Measurements from ENCODE around the gene HNMT.

Gene HNMT

DNA sequence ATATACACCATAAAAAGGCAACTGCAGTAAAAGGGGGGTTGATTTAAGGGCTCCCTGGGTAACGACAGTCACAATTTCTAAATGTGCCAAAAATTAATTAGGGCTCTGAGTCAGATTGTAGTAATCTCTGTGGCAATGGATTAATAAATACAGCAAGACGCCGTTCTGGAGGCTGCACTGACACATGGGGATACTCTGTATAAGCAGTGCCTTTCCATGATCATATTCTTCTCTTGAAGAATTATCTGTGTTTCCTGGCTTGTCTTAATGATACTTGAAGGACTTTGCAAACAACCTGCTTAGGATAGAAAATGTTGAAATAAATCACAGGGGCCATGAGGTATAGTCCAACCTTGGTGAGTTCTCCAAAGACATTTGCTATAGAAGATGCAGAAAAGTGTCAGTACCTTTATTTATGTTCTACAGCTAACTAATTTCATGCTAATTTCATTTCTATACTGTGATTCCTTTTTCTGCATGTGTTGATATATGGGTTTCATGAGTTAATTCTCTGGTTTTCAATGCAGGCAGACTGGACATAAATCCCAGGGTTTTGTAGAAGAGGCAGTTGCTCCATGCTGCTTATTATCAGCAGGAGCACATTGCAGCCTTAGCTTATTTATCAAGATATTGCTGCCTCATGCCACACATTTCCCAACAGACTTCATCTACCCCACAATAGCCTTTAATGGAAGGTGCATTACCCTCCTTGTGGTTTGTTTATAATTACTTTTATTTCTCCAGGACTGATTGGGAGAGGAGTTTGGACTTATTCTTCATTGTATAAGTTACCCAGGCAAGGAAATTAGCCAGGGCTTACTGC is 54.8 kb downstream of the HNMT start:
- no peaks in the 10 kb centered on the region for H3K4me1 ChIP-seq (ENCODE audit: control insufficient read depth, insufficient read depth, low read length, poor library complexity, severe bottlenecking)
- no peak overlapping the region for H3K27ac ChIP-seq (ENCODE audit: insufficient read depth, low read length, poor library complexity, severe bottlenecking)
- no peaks in the 10 kb centered on the region for H3K27me3 ChIP-seq (replicated peaks; ENCODE audit: control insufficient read depth, insufficient read depth, low read length, poor library complexity, severe bottlenecking)
- H3K9me3 ChIP-seq (ENCODE audit: control insufficient read depth, low read length), result no peaks in the 10 kb centered on the region
- H3K4me3 ChIP-seq (ENCODE audit: insufficient read depth, low read depth, low read length, poor library complexity, severe bottlenecking), result no peak overlapping the region
- DNase-seq, result no peak
- H3K36me3 ChIP-seq (ENCODE audit: control insufficient read depth, insufficient read depth, low read length), result no peaks in the 10 kb centered on the region

DNA sequence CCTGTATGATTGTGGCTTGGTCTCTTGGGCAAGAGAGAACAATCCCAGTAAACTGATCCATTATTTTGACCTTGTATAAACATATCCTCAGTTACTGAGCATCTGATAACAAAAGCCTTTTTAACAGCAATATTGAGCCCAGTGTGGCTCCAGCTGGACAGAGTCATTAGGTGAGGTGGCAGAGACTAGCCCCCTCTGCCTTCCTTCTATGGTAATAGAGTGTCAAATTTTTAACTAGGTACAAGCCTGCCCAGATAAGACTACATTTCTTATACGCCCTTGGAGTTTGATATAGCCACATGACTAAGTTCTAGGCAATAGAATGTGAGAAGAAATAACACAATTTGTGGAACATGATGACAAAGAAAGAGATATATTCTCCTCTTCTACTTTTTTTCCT is 56.2 kb downstream of the HNMT start:
- Histone ChIP-seq H3K4me1 (ENCODE audit: control insufficient read depth, insufficient read depth, low read length, poor library complexity, severe bottlenecking) (no peaks in the 10 kb centered on the region), H3K4me3 (ENCODE audit: insufficient read depth, low read depth, low read length, poor library complexity, severe bottlenecking) (no peak overlapping the region), H3K36me3 (ENCODE audit: control insufficient read depth, insufficient read depth, low read length) (no peaks in the 10 kb centered on the region), H3K27me3 (replicated peaks; ENCODE audit: control insufficient read depth, insufficient read depth, low read length, poor library complexity, severe bottlenecking) (no peaks in the 10 kb centered on the region), H3K9me3 (ENCODE audit: control insufficient read depth, low read length) (no peaks in the 10 kb centered on the region), H3K27ac (ENCODE audit: insufficient read depth, low read length, poor library complexity, severe bottlenecking) (no peak overlapping the region)
- no peak for DNase-seq

DNA sequence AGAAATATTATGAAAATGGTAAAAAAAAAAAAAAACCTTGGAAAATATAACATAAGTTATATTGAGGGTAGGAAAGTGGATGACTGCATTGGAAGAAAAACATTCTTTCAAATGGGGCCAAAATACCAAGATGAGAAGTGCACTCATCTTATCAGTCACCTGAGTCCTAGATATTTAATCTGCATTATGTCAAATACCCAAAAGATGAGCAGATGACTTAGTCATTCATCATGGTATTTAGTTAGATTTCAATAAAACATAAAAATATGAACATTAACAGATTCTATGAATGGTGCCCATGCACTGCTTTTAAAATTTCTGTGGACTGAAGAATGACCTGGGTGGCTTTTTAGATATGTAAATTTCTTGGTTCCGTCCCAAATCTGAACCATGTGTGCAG is 56.9 kb downstream of the HNMT start:
- Histone ChIP-seq H3K9me3 (ENCODE audit: control insufficient read depth, low read length) (no peaks in the 10 kb centered on the region), H3K4me1 (ENCODE audit: control insufficient read depth, insufficient read depth, low read length, poor library complexity, severe bottlenecking) (no peaks in the 10 kb centered on the region)

DNA sequence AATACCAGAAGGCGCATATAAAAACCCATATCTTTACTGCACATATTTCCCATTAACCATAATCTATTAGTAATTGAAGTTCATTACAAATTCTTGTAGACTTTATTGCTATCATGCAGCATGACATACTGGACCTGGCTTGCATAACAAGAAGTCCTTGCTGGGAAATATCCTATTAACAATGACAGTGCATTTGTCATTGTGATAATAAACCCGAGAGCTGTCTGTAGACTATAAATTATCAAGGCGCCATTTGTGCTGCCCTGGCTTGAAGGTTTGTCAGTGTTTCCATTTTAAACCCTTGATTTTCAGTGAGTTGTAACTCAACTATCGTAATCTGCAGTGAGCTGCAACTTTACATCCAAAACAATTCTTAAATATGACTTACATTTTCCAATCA is 59.0 kb downstream of the HNMT start:
- DNase-seq, result no peak
- Histone ChIP-seq H3K4me1 (ENCODE audit: control insufficient read depth, insufficient read depth, low read length, poor library complexity, severe bottlenecking) (no peaks in the 10 kb centered on the region), H3K27me3 (replicated peaks; ENCODE audit: control insufficient read depth, insufficient read depth, low read length, poor library complexity, severe bottlenecking) (no peaks in the 10 kb centered on the region), H3K36me3 (ENCODE audit: control insufficient read depth, insufficient read depth, low read length) (no peaks in the 10 kb centered on the region), H3K4me3 (ENCODE audit: insufficient read depth, low read depth, low read length, poor library complexity, severe bottlenecking) (no peak overlapping the region), H3K27ac (ENCODE audit: insufficient read depth, low read length, poor library complexity, severe bottlenecking) (no peak overlapping the region), H3K9me3 (ENCODE audit: control insufficient read depth, low read length) (no peaks in the 10 kb centered on the region)

More for the DNA sequence above, 56.9 kb downstream of the HNMT start:
- Histone ChIP-seq H3K36me3 (ENCODE audit: control insufficient read depth, insufficient read depth, low read length) (no peaks in the 10 kb centered on the region), H3K27me3 (replicated peaks; ENCODE audit: control insufficient read depth, insufficient read depth, low read length, poor library complexity, severe bottlenecking) (no peaks in the 10 kb centered on the region), H3K4me3 (ENCODE audit: insufficient read depth, low read depth, low read length, poor library complexity, severe bottlenecking) (no peak overlapping the region), H3K27ac (ENCODE audit: insufficient read depth, low read length, poor library complexity, severe bottlenecking) (no peak overlapping the region)
- DNase-seq, result no peak

DNA sequence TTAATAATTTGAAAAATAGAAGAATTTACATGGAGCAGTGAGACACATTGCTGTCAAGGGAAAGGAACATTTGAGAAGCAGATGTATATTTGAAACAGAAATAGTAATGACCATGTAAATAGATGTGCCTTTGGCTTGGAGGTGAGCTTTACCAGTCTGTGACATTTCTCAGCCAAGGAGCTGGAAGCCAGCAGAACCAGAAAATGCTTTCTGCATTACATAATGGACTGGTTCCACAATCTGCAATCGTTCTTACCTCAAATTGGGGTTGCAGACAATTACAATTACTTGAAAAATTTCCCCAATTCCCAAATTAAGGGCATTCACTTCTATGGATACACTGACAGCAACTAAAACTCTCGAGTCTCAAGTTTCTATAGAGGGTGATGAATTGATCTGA is 59.7 kb downstream of the HNMT start:
- H3K4me1 ChIP-seq (ENCODE audit: control insufficient read depth, insufficient read depth, low read length, poor library complexity, severe bottlenecking), result no peaks in the 10 kb centered on the region
- H3K36me3 ChIP-seq (ENCODE audit: control insufficient read depth, insufficient read depth, low read length), result no peaks in the 10 kb centered on the region
- DNase-seq, result no peak

DNA sequence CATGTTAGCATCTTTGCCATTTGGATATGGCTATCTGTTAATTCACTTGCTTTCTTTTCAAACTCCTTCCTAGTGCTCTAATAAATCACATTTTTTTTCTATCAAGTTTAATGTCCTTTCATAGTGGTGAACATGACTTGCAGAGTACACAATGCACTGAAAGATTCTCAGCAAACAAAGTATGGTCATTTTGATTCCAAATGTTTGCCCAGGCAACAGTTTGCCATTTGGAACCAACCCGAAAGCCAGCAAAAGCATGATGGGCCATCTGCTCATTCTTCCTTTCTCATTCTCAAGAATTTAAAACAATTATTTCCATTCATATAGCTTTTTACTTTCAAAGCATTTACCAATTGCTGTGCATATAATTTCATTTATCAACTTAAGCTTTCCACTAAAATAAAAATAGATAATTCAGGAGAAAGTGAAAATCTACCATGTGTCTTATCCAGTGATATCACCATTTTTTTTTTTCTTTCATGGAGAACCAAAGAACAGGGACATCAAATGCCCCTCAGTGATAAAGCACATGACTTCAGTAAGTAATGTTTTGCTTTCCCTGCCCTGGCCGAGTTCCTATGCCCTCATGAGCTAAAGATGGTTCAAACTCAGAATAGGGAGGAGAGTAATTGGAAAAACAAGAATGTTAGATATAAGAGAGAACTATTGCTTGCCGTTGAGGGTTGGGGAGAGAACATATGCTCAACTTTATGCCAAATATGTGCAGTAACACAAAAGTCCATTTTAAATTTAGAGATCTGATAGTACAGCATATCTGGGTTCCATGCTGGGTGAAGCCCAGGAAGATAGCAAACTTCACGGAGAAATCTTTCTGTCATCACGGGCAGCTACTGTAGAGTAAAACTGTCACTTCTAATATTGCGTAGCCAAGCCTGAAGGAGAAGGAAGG is 62.1 kb downstream of the HNMT start:
- Histone ChIP-seq H3K27me3 (replicated peaks; ENCODE audit: control insufficient read depth, insufficient read depth, low read length, poor library complexity, severe bottlenecking) (no peaks in the 10 kb centered on the region), H3K27ac (ENCODE audit: insufficient read depth, low read length, poor library complexity, severe bottlenecking) (no peak overlapping the region), H3K9me3 (ENCODE audit: control insufficient read depth, low read length) (no peaks in the 10 kb centered on the region), H3K36me3 (ENCODE audit: control insufficient read depth, insufficient read depth, low read length) (no peaks in the 10 kb centered on the region), H3K4me1 (ENCODE audit: control insufficient read depth, insufficient read depth, low read length, poor library complexity, severe bottlenecking) (no peaks in the 10 kb centered on the region), H3K4me3 (ENCODE audit: insufficient read depth, low read depth, low read length, poor library complexity, severe bottlenecking) (no peak overlapping the region)
- no peak for DNase-seq

More for the DNA sequence above, 59.7 kb downstream of the HNMT start:
- no peak overlapping the region for H3K4me3 ChIP-seq (ENCODE audit: insufficient read depth, low read depth, low read length, poor library complexity, severe bottlenecking)
- no peaks in the 10 kb centered on the region for H3K27me3 ChIP-seq (replicated peaks; ENCODE audit: control insufficient read depth, insufficient read depth, low read length, poor library complexity, severe bottlenecking)
- H3K9me3 ChIP-seq (ENCODE audit: control insufficient read depth, low read length), result no peaks in the 10 kb centered on the region
- no peak overlapping the region for H3K27ac ChIP-seq (ENCODE audit: insufficient read depth, low read length, poor library complexity, severe bottlenecking)

DNA sequence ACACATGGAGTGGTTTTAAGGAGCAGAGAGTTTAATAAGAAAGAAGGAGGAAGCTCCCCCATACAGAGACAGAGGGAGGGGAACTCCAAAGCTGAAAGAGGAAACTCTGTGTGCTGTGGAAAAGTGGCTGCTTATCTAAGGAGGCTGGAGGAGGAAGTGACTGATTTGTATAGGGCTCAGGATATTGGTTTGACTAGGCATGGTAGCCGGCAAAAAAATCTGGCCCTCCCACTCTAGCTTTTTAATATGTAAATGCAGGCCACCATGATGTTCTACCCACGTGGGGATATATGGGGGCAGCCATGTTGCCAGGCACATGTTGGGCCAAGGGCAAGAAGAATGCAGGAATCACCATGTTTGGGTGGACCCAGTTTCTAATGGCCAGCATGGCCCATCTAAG is 64.3 kb downstream of the HNMT start:
- Histone ChIP-seq H3K36me3 (ENCODE audit: control insufficient read depth, insufficient read depth, low read length) (no peaks in the 10 kb centered on the region), H3K9me3 (ENCODE audit: control insufficient read depth, low read length) (no peaks in the 10 kb centered on the region), H3K4me3 (ENCODE audit: insufficient read depth, low read depth, low read length, poor library complexity, severe bottlenecking) (no peak overlapping the region), H3K27me3 (replicated peaks; ENCODE audit: control insufficient read depth, insufficient read depth, low read length, poor library complexity, severe bottlenecking) (no peaks in the 10 kb centered on the region), H3K4me1 (ENCODE audit: control insufficient read depth, insufficient read depth, low read length, poor library complexity, severe bottlenecking) (no peaks in the 10 kb centered on the region), H3K27ac (ENCODE audit: insufficient read depth, low read length, poor library complexity, severe bottlenecking) (no peak overlapping the region)
- DNase-seq, result no peak

DNA sequence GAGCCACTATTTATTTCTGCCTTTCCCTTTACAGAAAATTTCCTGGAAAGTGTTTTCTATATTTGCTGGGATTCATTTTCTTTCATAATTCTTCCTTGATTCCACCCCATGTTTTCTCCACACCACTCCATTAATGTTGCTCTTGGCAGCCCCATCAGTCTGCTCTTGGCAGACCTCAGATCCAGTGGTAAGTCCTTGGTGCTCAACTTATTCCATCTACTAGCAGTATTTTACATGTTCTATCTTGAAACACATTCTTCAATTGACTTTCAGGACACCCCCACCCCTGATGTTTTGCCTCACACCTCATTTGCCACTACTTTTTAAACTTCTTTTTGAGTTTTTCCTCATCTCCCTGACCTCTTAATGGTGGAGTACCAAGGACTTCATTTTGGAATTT is 65.0 kb downstream of the HNMT start:
- no peaks in the 10 kb centered on the region for H3K36me3 ChIP-seq (ENCODE audit: control insufficient read depth, insufficient read depth, low read length)
- DNase-seq, result no peak
- no peaks in the 10 kb centered on the region for H3K9me3 ChIP-seq (ENCODE audit: control insufficient read depth, low read length)
- no peak overlapping the region for H3K27ac ChIP-seq (ENCODE audit: insufficient read depth, low read length, poor library complexity, severe bottlenecking)
- H3K4me3 ChIP-seq (ENCODE audit: insufficient read depth, low read depth, low read length, poor library complexity, severe bottlenecking), result no peak overlapping the region
- no peaks in the 10 kb centered on the region for H3K4me1 ChIP-seq (ENCODE audit: control insufficient read depth, insufficient read depth, low read length, poor library complexity, severe bottlenecking)
- H3K27me3 ChIP-seq (replicated peaks; ENCODE audit: control insufficient read depth, insufficient read depth, low read length, poor library complexity, severe bottlenecking), result no peaks in the 10 kb centered on the region

DNA sequence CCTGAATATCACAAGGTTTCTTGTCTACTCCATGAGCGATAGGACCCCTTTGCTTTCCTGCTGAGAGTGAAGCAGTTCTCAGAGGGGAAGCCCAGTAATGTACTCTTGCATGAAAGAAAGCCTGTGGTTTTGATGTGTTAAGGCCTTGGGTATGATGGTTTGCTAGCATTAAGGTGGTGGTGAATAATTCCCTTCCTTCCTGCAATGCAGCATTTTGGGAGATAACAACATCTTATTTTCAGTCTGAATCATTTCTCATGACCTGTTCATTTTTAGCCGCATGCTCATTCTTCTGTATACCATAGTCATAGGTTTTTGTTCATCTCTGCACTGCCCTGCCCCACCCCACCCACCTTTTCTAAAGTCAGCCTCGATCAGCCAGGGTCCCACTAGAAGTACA is 66.2 kb downstream of the HNMT start:
- Histone ChIP-seq H3K27me3 (replicated peaks; ENCODE audit: control insufficient read depth, insufficient read depth, low read length, poor library complexity, severe bottlenecking) (no peaks in the 10 kb centered on the region), H3K4me3 (ENCODE audit: insufficient read depth, low read depth, low read length, poor library complexity, severe bottlenecking) (no peak overlapping the region), H3K36me3 (ENCODE audit: control insufficient read depth, insufficient read depth, low read length) (no peaks in the 10 kb centered on the region), H3K4me1 (ENCODE audit: control insufficient read depth, insufficient read depth, low read length, poor library complexity, severe bottlenecking) (no peaks in the 10 kb centered on the region), H3K9me3 (ENCODE audit: control insufficient read depth, low read length) (no peaks in the 10 kb centered on the region), H3K27ac (ENCODE audit: insufficient read depth, low read length, poor library complexity, severe bottlenecking) (no peak overlapping the region)
- no peak for DNase-seq

DNA sequence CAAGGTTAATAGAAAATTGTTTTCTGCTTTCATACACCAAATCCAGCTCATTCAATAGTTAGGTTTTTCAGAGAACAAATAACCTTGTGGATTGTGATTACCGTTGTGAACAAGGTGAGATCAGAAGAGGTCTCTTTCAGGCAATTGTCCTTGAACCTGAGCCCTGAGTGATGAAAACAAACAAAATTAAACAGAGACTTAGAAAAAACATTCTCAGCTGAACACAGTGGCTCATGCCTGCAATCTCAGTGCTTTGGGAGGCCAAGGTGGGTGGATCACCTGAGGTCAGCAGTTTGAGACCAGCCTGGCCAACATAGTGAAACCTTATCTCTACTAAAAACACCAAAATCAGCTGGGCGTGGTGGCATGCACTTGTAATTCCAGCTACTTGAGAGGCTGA is 68.1 kb downstream of the HNMT start:
- no peaks in the 10 kb centered on the region for H3K36me3 ChIP-seq (ENCODE audit: control insufficient read depth, insufficient read depth, low read length)
- H3K27ac ChIP-seq (ENCODE audit: insufficient read depth, low read length, poor library complexity, severe bottlenecking), result no peak overlapping the region
- no peaks in the 10 kb centered on the region for H3K27me3 ChIP-seq (replicated peaks; ENCODE audit: control insufficient read depth, insufficient read depth, low read length, poor library complexity, severe bottlenecking)
- no peaks in the 10 kb centered on the region for H3K4me1 ChIP-seq (ENCODE audit: control insufficient read depth, insufficient read depth, low read length, poor library complexity, severe bottlenecking)
- no peak for DNase-seq
- no peak overlapping the region for H3K4me3 ChIP-seq (ENCODE audit: insufficient read depth, low read depth, low read length, poor library complexity, severe bottlenecking)
- no peaks in the 10 kb centered on the region for H3K9me3 ChIP-seq (ENCODE audit: control insufficient read depth, low read length)
